T-helper 1 cell (primary cell): ENCODE results near the gene PRR22.
A peak's percentile ranks its signal among the peaks of the same experiment; 100 is the strongest.

ENCODE experiments used
- DNase-seq, 5 donors: peaks; one replicate each; pipeline ENCODE4 v3.0.0-alpha.2; 2012 to 2020
- total RNA-seq, 4 donors: gene quantifications; one replicate each; lab custom pipeline; 2026; lab: John Stamatoyannopoulos, UW

Gene PRR22
- total RNA-seq, result 0.61 to 1.6 (median 1.1) reads per million in 4 donors

GRCh38 chr19:5784581-5785147 lies at the start of gene PRR22:
PRR22 (minus strand) TSS chr19:5784746; CDS start chr19:5784660, 86 bp downstream.
- DNase-seq, result no peak

- DNase-seq, result no peak
Observed at GRCh38 chr19:5832527-5833216, 48.1 kb upstream of the PRR22 start.

- DNase-seq, result no peak
Observed at GRCh38 chr19:5832061-5832460, 47.5 kb upstream of the PRR22 start.

- DNase-seq, result no peak
Observed at GRCh38 chr19:5831159-5831558, 46.6 kb upstream of the PRR22 start.

- no peak for DNase-seq
Observed at GRCh38 chr19:5829567-5830310, 45.2 kb upstream of the PRR22 start.

- peak in 1 of 5 donors; percentile 20 for DNase-seq
Observed at GRCh38 chr19:5828661-5829566, 44.4 kb upstream of the PRR22 start.

GRCh38 chr19:5827891-5828660 lies 43.5 kb upstream of the PRR22 start:
- peak; percentile 84 to 97 (median 89) for DNase-seq

- no peak for DNase-seq
Observed at GRCh38 chr19:5827342-5827890, 42.9 kb upstream of the PRR22 start.

GRCh38 chr19:5826531-5827341 lies 42.2 kb upstream of the PRR22 start:
- DNase-seq, result peak in 1 of 5 donors; percentile 37

- no peak for DNase-seq
Observed at GRCh38 chr19:5825178-5825577, 40.6 kb upstream of the PRR22 start.

- DNase-seq, result no peak
Observed at GRCh38 chr19:5824751-5825150, 40.2 kb upstream of the PRR22 start.

GRCh38 chr19:5823579-5824281 lies 39.2 kb upstream of the PRR22 start:
- DNase-seq, result no peak

- no peak for DNase-seq
Observed at GRCh38 chr19:5822181-5822844, 37.8 kb upstream of the PRR22 start.

- DNase-seq, result no peak
Observed at GRCh38 chr19:5821521-5822180, 37.1 kb upstream of the PRR22 start.

GRCh38 chr19:5820785-5821184 lies 36.2 kb upstream of the PRR22 start:
- no peak for DNase-seq

GRCh38 chr19:5818594-5818993 lies 34.0 kb upstream of the PRR22 start:
- no peak for DNase-seq

GRCh38 chr19:5817218-5817617 lies 32.7 kb upstream of the PRR22 start:
- no peak for DNase-seq

- DNase-seq, result no peak
Observed at GRCh38 chr19:5814852-5815246, 30.3 kb upstream of the PRR22 start.
